ENCODE data around the gene TSPAN31. TPM values are rescaled to one million over a fixed set of nuclear protein-coding genes. Genes with fewer than 3 reads are reported as not detected.

Gene TSPAN31
- total RNA-seq, 1 donor from 2014 or later: 41.6 TPM

DNA sequence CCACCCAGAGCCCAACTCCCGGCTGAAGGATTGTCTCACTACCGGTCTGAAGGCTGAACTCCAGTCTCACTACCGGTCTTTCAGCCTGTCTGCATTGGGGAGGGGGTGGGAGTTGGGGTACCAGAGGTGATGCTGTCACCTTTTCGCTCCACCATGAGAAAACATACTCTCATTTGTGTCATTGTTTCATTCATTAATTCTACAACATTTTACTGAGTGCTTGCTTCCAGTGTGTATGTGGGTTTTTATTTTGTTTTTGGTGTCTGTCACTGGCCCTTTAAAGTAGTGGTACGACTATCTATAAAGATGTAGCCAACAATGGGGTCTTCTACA is 7.8 kb downstream of the TSPAN31 start:
- no peak for DNase-seq (ENCODE audit: low read depth in 2 of 2)

DNA sequence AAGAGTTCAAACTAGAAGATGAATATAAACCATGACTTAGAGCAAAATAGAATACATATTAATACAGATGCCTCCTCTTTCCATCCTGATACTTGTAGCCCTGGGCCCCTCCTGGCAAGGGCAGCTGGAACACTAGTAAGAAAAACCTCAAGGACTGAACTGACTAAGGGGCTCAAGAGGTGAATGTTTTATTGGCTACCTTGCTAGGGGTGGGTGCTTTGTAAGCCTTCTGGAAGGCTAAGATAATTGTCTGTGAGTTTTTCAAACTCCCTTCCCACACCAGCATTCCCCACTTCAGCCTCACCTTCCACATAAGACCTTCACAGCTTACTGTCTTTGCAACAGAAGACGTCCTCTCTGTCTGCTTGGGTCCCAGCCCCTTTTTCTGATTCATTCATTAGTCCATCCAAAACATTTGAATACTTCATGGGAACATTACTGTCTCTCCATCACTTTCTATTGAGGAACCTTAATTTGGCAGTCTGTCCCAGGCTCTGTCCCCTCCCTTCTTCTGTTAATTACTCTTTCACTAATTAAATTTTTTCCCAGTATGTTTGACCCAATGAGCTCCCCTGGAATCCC is 9.0 kb downstream of the TSPAN31 start:
- no peak for DNase-seq (ENCODE audit: low read depth in 2 of 2)

DNA sequence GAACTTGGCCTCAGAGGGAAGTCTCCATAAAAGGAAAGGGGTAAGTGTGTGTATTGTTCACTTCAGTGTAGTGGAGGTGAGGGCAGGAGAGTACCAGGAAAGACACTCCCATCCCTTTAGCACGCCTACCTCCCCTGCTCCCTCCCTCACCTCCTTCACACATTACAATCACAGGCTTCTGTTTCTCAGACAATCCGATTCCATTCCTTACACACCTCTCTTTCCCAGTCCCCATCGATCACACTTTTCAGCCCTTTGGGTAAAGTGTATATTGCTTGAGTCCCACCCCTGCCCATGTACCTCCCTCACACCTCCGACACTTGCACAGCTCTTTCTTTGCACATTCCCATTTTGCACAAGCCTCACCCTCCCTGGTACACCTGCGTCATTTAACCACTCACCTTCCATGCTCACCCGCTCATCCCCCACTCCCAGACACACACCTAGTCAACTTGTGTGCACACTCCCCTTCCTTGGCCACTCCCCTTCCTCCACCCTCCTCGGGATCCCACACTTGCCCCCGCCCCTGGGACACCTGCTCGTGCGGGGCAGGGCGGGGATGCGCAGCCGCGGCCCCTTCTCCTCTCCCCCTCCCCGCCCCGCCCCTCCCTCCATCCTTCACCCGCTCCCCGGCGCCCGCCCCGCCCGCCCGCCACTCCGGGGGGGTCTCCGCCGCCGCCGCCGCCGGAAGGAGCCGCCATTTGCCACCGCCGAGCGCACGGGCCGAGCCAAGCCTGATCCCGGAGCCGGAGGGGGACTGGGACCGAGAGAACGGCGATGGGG is 9.8 kb downstream of the TSPAN31 start, which contains the start of gene MARCHF9:
Gene MARCHF9 (plus strand): TSS at position 693 of the 783 bp plus-strand sequence. CDS start 426 bp downstream, outside the sequence.
- no peak for DNase-seq (ENCODE audit: low read depth in 2 of 2)

DNA sequence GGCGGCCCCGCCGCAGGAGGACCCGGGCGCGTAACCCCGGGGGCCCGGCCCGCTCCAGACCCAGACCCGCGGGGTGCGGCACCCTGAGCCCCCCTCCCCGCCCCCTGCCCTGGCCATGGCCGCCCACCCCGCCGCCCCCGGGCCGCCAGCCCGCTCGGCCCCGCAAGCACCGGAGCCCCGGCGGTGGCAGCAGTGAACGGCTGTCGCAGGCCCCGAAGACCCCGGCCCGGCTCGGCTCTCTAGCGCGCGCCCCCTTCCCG is 10.3 kb downstream of the TSPAN31 start:
- DNase-seq (ENCODE audit: low read depth in 2 of 2): no peak

DNA sequence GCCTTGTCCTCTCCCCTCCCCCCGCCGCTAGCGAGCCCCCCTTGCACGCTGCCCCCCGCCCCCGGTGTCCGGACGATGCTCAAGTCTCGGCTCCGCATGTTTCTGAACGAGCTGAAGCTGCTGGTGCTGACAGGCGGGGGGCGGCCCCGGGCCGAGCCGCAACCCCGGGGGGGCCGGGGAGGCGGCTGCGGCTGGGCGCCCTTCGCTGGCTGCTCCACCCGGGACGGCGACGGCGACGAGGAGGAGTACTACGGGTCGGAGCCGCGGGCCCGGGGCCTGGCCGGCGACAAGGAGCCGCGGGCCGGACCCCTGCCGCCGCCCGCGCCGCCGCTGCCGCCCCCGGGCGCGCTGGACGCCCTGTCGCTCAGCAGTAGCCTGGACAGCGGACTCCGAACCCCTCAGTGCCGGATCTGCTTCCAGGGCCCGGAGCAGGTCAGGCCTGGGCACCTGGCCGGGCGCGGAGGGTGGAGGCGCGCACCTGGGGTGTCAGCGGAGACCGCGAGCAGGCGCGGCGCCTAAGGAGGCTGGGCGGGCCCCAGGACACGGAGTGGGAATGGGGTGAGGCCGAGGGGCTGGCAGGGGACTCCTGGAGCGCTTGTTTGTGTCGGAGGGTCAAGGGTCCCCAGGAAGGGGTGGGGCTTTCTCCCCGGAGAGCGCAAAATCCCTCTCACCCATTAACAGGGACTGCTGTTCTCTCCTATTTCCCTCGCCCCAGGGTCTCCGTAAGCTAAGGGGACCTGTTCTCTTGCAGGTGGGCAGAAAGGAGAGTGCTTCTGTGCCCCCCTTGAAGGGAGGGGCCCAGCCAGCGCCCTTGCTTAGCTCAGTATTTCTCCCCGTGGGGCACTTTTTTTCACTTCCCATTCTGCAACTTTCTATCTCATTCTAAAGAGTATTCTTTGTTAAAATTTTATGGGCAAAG is 10.9 kb downstream of the TSPAN31 start:
- DNase-seq (ENCODE audit: low read depth in 2 of 2): no peak

DNA sequence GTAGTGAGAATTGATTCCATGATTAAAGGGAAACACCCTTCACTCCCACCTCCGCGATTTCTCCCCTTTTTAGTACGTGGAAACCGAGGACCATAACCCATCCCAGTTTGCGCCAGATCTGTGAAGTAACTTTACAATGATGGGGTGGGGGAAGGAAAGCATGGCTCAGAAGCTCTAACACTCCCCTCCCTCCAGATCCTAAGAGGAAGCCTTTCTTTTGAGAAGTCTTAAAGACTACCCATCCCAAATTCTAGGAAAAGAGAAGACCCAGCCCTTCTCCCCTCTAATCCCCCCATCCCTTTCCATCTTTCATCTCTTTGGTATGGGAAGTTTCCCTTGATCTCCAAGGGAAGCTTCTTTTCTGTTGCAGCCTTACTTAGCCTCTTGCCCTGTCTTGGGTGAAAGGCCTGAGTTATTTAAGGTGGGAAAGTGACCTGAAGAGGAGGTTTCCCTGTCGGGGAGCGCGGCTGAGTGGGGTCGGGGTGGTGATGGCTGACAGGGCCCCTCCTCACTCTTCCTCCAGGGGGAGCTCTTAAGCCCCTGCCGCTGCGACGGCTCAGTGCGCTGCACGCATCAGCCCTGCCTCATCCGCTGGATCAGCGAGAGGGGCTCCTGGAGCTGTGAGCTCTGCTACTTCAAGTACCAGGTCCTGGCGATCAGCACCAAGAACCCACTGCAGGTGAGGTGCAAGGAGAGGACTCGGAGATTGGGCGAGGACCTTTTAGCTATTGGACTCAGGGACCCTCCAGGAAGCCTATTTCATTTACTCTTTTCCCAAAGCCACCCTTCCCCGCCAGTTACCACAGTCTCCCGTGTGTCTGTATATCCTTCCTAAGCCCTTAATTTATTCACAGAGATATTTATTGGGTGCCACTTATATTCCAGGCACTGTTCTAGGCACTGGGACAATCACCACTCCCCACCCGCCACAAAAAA is 11.8 kb downstream of the TSPAN31 start:
- peak in 1 of 2 donors; percentile 45 for DNase-seq (ENCODE audit: low read depth in 2 of 2)

DNA sequence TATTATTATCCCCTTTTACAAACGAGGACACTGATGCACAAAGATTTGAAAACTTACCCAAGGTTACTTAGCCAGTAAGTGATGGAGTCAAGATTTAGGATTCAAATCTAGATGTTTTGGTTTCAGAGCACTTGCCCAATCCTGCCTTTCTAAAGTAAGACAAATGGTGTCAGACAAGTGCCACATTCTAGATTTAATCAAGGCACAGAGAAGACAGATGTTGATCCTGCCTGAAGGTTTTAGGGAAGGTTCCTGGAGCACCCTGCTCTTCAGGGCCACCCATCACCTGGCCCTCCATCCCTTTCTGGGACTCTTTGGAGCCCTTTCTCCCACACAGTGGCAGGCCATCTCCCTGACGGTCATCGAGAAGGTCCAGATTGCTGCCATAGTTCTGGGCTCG is 12.9 kb downstream of the TSPAN31 start:
- no peak for DNase-seq (ENCODE audit: low read depth in 2 of 2)

DNA sequence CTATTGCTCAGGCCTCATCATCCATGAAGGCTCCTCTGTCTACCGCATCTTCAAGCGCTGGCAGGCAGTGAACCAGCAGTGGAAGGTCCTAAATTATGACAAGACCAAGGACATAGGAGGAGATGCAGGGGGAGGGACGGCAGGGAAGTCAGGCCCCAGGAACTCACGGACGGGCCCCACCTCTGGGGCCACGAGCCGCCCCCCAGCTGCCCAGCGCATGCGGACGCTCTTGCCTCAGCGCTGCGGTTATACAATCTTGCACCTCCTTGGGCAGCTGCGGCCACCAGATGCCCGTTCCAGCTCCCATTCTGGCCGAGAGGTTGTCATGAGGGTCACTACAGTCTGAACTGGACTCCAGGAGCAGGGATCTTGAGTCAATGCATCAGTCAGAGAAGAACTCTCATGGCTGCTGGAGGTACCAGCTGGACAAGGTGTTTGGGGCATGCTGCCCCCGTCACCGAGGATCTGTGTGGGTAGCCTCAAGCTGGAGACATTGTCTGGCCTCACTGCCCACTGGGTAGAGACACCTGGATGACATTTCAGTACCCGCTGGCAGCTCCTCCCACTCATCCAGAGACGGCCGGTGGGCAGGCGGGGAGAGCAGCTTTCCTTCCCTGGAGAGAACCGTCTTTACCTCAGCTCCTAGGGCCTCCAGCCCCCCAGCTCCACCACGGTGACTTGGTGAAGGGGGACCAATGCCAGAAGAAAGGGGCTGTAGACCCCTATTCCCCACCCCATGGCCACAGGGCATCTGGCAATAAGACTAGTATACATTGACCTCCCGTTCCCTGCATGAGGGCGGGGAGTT is 13.9 kb downstream of the TSPAN31 start:
- DNase-seq (ENCODE audit: low read depth in 2 of 2): no peak

DNA sequence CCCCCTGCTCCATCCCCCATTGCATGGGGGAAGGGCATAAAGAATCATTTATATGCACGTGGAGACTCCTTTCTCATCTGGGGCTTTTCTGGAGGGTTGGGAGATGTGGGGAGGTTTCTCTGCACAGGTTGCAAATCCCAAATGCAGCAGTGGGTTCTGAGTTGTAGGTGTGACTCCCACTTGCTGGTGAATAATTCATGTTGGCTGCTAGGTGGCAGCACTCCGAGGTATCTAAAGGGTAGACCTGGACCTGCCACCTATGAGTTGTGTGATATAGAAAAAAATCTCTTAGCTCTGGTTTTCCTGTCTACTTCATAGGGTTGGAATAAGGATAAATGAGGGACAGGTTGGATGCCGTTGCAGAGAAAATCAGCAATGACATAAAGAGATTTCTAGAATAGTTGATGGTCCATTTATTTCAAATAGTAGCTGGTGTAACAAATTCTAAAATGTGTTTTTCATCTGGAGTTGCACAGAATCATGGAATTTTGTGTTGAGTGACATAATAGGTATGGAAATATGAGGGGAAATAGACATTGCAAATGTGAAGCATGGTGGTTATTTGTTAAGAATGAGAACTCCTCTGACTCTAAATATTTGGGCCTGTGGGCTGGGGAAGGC is 14.6 kb downstream of the TSPAN31 start:
- DNase-seq (ENCODE audit: low read depth in 2 of 2): peak in 1 of 2 donors; percentile 45

DNA sequence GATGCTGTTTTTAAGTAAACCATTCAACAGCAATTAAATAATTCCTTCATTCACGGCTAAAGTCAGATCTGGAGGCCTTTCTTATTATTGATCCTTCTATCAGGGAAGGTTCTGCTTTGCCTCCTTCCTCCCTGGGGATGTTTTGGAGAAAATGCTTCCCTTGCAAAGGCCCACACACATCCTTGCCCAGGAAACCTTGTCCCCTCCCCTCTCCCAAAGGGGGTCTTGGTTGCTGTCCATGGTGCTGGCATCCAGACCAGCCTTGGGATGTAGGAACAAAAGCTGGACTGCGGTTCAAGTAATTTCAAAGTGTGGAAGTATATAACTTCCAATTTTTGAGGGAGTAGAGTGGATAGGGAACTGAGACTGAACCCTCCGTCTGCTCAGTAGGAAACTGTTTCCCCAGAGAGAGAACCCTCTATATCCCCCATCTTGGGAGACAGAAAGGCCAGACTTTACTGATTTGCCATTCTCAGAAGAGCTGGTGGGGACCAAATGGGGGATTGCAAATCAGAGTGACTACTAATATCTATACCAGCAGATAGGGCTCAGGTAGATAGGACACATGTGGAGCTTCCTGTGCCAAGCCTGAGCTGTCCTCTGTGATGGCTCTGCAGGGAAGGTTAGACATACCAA is 15.6 kb downstream of the TSPAN31 start:
- no peak for DNase-seq (ENCODE audit: low read depth in 2 of 2)

DNA sequence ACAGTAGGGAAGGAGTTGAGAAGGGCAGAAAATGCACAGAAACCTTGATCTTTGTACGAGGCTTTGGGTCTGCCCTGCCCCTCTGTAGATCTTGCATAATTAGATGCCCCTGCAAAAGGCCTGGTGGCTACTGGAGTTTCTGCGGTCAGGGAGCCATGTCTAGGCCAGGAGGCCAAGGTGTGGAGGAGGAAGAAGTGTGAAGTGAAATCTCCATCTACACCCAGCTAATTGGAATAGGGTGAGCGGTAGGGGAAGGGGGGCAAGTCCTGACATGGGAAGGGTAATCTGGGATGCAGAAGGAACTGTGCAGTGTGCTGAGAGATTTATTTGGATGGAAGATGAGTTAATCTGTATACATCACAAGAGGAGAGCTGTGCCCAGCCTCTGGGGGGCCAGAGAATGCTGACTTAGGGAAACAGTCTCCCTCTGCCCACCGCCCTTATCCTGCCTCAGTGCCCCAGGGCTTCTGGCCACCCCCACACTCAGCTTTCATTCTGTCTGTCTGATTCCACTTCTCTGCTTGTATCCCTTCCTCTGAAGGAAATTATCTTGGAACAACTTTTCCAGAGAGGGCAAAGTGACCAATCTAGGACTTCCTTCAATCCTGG is 16.7 kb downstream of the TSPAN31 start:
- no peak for DNase-seq (ENCODE audit: low read depth in 2 of 2)

DNA sequence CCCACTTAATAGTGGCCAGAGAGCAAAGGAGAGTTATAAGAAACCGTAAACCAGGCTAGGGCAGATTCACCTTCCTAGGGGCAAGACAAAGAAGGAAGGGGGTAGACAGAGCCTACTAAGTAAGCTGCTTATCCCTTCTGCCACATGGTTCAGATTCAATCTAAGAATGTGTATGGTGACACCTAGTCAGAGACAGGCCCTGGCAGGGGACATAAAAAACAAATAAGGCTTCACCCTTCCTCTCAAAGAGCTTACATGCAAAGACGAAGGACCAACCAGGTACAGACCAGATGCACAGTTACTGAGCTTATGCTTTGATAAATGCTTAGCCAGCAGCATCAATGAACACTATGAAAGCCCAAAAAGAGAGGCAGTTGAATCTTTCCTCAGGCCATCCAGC is 17.6 kb downstream of the TSPAN31 start:
- DNase-seq (ENCODE audit: low read depth in 2 of 2): no peak

DNA sequence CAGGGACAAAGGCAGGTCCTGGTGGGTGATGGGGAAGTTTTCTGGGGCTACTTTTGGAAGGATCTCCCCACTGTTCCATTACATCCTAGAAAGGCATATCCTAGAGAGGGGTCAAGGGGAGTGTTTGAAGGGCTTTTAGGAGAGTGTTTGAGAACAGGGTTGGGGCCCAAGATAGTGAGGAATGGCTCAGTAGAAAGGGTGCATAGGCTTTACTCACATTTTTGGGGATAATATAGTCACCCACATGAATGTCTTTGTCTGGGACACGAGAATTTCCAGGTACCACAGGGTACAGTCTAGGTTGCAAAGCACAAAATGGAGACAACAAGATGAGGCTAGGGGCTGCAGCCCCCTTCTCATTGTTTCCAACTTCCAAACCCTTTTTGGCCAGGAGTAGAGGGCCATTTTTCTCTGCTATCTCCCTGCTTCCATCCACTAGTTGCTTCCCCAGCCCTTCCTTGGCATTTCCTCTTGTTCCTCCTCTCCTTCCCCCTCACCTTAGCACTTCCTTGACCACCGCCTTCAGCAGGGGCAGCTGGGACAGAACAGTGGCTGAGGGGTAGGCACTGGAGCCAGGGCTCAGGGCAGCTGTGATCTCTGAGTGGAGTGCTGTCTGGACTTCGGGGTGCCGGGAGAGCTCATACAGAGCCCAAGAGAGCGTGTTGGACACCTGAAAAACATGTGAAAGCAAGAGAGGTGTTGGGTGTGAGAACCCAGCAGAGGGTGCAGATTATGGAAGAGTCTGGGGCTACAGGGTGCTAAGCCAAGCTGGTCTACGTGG is 19.2 kb downstream of the TSPAN31 start:
- DNase-seq (ENCODE audit: low read depth in 2 of 2): no peak

DNA sequence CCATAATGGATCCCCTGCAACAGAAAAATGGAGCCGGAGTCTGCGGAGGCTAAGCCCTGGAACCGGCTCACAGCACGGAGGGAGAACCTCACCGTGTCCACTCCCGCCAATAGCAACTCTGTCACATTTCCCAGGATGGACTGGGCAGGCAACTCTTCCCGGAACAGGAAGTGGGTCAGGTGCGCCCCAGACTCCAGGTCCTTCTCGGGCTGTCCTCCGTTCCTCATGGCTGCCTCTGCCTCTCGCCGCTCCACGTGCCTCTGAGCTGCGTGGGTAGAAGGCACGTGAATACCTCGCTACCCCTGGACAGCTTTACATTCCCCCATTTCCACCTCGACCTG is 19.8 kb downstream of the TSPAN31 start:
- no peak for DNase-seq (ENCODE audit: low read depth in 2 of 2)

DNA sequence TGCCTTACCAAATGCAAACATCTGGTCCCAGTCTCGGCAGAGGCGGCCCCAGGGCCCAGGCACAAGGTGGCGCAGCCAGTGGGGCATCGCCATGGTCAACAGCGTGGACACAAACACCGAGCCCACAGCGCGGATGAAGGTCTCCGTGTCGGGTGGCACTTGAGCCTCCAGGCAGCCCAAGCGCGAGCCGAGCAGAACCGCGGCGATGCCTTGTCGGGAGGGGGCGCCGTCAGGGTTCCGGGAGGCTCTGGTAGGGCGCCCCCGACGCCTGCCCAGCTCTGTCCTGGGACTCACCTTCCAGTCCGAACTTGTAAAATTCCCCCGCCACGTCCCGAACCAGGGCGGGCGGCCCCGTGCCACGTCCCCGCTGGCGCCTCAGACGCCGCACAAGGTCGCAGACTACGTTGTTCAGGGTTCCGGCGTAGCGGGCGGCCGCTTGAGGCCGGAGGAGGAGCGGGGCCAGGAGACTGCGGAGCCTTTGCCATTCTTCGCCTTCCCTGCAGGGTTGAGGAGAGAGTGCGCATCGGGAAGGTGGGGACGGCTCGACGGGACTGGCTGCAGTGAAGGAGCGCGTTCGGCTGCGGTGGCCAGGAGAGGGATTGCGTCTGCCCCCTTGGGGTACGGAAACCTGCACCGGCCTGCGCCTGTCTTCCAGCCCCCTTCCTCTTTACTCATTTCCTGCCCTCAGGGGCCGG is 20.3 kb downstream of the TSPAN31 start:
- DNase-seq (ENCODE audit: low read depth in 2 of 2): peak in 1 of 2 donors; percentile 42

DNA sequence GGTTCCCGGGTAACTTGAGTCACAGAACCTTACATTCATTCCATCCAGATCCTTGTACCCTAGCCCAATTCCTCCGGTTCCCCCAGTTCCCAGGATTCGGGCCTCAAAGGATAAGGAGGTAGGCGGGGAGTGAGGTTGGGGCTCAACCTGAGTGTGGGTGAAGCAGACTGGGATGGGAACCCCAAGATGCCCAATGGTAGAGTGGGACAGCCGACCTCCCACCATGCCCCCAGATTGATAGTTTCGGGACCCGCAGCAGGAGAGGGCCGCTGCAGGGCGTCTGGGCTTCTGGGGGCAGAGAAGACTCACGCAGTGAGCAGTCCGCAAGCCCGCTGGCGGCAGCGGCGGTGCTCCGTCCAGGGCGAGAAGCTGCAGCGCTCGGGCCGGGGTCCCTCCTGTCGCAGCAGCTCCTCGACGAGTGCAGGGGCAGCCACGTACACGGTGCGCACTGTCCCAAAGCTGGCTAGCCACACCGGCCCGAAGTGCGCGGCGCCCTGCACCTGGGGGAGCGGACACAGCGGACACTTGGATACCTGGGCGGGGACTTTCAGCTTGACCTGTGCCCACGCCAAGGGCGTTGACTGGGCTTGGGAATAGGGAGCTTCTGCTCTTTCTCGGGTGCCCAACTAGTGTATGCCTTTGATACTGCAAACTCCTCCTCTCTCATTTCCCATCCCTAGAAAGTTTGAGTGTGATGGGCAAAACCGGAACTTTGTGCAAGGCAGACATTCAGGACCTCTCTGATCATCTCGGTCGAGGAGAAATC is 21.0 kb downstream of the TSPAN31 start:
- no peak for DNase-seq (ENCODE audit: low read depth in 2 of 2)

Data from dermis microvascular lymphatic vessel endothelial cell (primary cell).